H1 (cell line): Measurements from ENCODE around the gene CTNNA3. TPM values are rescaled to one million over a fixed set of nuclear protein-coding genes. Genes with fewer than 3 reads are reported as not detected.

Experiments
- polyA plus RNA-seq, 7 experiments: library from polyadenylated mRNA; depleted of rRNA in 3 of 7; stranded (reverse) in 5 of 7; unstranded in 2 of 7; fragments of >200 nt in 5 of 7; fragments of 200-250 nt in 2 of 7; gene quantifications; 1 replicate in 5 of 7; 2 replicates in 1 of 7; 4 replicates in 1 of 7; pipeline versions ENCODE4 v1.2.1 to v1.2.3, GENCODE V29; 2011 to 2013; ENCODE audit warnings: missing spikeins in 2 of 7, mixed read lengths in 2 of 7
- total RNA-seq: library from RNA; stranded (reverse); fragmentation: NEBNext Ultra II Directional; extraction: Animal tissue kit (Norgen Biotek cat#: 25700); gene quantifications from 2 replicates; pipeline ENCODE4 v1.2.1, GENCODE V29; 2021
- TF ChIP-seq, protein P1 (sequence below): fragments of 300-600 bp; sonication (generic); IDR thresholded peaks from 2 replicates; pipeline ENCODE4 v1.7.1; 2012; ENCODE audit warnings: low read length, moderate library complexity, mild to moderate bottlenecking, inconsistent platforms; ENCODE audit not compliant: insufficient replicate concordance

The CTNNA3 gene
- total and polyA plus RNA-seq, 2 of the 8 experiments (the other 6 are each of a cell fraction or from before 2014, with no cell fraction given), result 1.3 to 1.5 TPM

GRCh38 chr10:67607472-67607871, 88.5 kb downstream of the CTNNA3 start (continued):
- TF ChIP-seq, protein P1, sequence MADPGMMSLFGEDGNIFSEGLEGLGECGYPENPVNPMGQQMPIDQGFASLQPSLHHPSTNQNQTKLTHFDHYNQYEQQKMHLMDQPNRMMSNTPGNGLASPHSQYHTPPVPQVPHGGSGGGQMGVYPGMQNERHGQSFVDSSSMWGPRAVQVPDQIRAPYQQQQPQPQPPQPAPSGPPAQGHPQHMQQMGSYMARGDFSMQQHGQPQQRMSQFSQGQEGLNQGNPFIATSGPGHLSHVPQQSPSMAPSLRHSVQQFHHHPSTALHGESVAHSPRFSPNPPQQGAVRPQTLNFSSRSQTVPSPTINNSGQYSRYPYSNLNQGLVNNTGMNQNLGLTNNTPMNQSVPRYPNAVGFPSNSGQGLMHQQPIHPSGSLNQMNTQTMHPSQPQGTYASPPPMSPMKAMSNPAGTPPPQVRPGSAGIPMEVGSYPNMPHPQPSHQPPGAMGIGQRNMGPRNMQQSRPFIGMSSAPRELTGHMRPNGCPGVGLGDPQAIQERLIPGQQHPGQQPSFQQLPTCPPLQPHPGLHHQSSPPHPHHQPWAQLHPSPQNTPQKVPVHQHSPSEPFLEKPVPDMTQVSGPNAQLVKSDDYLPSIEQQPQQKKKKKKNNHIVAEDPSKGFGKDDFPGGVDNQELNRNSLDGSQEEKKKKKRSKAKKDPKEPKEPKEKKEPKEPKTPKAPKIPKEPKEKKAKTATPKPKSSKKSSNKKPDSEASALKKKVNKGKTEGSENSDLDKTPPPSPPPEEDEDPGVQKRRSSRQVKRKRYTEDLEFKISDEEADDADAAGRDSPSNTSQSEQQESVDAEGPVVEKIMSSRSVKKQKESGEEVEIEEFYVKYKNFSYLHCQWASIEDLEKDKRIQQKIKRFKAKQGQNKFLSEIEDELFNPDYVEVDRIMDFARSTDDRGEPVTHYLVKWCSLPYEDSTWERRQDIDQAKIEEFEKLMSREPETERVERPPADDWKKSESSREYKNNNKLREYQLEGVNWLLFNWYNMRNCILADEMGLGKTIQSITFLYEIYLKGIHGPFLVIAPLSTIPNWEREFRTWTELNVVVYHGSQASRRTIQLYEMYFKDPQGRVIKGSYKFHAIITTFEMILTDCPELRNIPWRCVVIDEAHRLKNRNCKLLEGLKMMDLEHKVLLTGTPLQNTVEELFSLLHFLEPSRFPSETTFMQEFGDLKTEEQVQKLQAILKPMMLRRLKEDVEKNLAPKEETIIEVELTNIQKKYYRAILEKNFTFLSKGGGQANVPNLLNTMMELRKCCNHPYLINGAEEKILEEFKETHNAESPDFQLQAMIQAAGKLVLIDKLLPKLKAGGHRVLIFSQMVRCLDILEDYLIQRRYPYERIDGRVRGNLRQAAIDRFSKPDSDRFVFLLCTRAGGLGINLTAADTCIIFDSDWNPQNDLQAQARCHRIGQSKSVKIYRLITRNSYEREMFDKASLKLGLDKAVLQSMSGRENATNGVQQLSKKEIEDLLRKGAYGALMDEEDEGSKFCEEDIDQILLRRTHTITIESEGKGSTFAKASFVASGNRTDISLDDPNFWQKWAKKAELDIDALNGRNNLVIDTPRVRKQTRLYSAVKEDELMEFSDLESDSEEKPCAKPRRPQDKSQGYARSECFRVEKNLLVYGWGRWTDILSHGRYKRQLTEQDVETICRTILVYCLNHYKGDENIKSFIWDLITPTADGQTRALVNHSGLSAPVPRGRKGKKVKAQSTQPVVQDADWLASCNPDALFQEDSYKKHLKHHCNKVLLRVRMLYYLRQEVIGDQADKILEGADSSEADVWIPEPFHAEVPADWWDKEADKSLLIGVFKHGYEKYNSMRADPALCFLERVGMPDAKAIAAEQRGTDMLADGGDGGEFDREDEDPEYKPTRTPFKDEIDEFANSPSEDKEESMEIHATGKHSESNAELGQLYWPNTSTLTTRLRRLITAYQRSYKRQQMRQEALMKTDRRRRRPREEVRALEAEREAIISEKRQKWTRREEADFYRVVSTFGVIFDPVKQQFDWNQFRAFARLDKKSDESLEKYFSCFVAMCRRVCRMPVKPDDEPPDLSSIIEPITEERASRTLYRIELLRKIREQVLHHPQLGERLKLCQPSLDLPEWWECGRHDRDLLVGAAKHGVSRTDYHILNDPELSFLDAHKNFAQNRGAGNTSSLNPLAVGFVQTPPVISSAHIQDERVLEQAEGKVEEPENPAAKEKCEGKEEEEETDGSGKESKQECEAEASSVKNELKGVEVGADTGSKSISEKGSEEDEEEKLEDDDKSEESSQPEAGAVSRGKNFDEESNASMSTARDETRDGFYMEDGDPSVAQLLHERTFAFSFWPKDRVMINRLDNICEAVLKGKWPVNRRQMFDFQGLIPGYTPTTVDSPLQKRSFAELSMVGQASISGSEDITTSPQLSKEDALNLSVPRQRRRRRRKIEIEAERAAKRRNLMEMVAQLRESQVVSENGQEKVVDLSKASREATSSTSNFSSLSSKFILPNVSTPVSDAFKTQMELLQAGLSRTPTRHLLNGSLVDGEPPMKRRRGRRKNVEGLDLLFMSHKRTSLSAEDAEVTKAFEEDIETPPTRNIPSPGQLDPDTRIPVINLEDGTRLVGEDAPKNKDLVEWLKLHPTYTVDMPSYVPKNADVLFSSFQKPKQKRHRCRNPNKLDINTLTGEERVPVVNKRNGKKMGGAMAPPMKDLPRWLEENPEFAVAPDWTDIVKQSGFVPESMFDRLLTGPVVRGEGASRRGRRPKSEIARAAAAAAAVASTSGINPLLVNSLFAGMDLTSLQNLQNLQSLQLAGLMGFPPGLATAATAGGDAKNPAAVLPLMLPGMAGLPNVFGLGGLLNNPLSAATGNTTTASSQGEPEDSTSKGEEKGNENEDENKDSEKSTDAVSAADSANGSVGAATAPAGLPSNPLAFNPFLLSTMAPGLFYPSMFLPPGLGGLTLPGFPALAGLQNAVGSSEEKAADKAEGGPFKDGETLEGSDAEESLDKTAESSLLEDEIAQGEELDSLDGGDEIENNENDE, result no peak
